ENCODE measurements around the gene DCAF12.

DNA sequence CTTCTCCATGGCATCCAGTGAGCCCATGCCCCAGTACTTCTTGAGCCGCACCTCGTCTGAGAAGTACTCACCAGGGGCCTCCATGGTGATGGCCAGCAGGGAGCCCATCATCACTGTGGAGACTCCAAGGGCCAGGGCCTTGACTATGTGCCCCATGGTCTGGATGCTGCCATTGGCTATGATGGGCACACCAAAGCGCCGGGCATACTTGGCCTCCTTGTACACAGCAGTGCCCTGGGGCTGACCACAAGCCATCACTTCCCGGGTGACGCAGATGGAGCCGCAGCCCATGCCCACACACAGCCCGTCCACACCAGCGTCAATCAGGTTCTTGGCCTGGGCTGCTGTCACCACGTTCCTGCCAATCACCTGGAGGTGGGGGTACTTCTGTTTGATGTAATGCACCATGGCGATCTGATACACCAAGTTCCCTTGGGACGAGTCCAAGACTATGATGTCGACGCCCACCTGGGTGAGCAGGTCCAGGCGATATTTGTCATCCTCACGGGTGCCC, 7.0 kb upstream of the DCAF12 start:
- TF ChIP-seq CTCF (conservative IDR thresholded peaks at IDR 0.05; ENCODE audit: low read length) (no peak), EZH2phosphoT487 (IDR thresholded peaks at IDR 0.05; ENCODE audit: borderline replicate concordance) (no peak)
